Colonic mucosa (tissue), 4 donors: ENCODE measurements around the gene NPM3. TPM values are rescaled to one million over a fixed set of nuclear protein-coding genes. Genes with fewer than 3 reads are reported as not detected.

Experiments used
- DNase-seq: peaks from one replicate; pipeline ENCODE4 v3.0.0-alpha.2; 2020
- H3K27ac ChIP-seq: fragments of 200-600 bp; one replicate; pipeline ENCODE4 v1.8.0; 2021
- H3K27me3 ChIP-seq: fragments of 200-600 bp; one replicate; pipeline ENCODE4 v1.8.0; 2021
- H3K36me3 ChIP-seq: fragments of 200-600 bp; one replicate; pipeline ENCODE4 v1.8.0; 2021
- H3K4me1 ChIP-seq: fragments of 200-600 bp; one replicate; pipeline ENCODE4 v1.8.0; 2021; ENCODE audit warnings: mild to moderate bottlenecking
- H3K4me3 ChIP-seq: fragments of 200-600 bp; one replicate; pipeline ENCODE4 v1.8.0; 2021
- H3K9ac ChIP-seq, 2 donors: one replicate each; pipeline ENCODE4 v1.7.0; 2013; ENCODE audit warnings: control low read depth in 2 of 2, low read depth in 2 of 2, low read length in 2 of 2
- H3K9me3 ChIP-seq: fragments of 200-600 bp; one replicate; pipeline ENCODE4 v1.8.0; 2021
- CTCF ChIP-seq: fragments of 200-600 bp; IDR thresholded peaks from one replicate; pipeline ENCODE4 v1.8.0; 2022; ENCODE audit warnings: antibody characterized with exemption, mild to moderate bottlenecking
- intact Hi-C: fragments of 100-400 bp; cut with DNase I; formaldehyde crosslinking; loops from one replicate; pipeline ENCODE4 v1.14.1; 2022
- total RNA-seq, 2 donors: library from RNA; stranded (reverse); fragmentation: NEBNext Ultra II Directional in 1 of 2; extraction: Animal tissue kit (Norgen Biotek cat#: 25700) in 1 of 2; gene quantifications; one replicate each; pipeline ENCODE4 v1.2.1, GENCODE V29; 2021
- donor health status: healthy.
- donor health status: DM: no; HTN: no; CAD: no.
- donor health status: DM: no; HTN: no; CAD: no.

Gene NPM3
- total RNA-seq, 2 donors from 2014 or later = 14.6 to 73.6 TPM

GRCh38 chr10:101824736-101825135 lies 41.5 kb upstream of the NPM3 start:
- no peak overlapping the region for H3K27ac ChIP-seq
- no peaks in the 10 kb centered on the region for H3K36me3 ChIP-seq
- no peaks in the 10 kb centered on the region for H3K4me1 ChIP-seq
- no peaks in the 10 kb centered on the region for H3K27me3 ChIP-seq
- intact Hi-C loops = no loop called here
- H3K9me3 ChIP-seq = no peaks in the 10 kb centered on the region
- H3K4me3 ChIP-seq = no peak overlapping the region
- no peak overlapping the region for H3K9ac ChIP-seq
- DNase-seq = no peak
- no peak for TF ChIP-seq CTCF

GRCh38 chr10:101818872-101819633 lies 35.8 kb upstream of the NPM3 start:
- peak overlapping the region; percentile 58 to 90 for H3K9ac ChIP-seq
- peak overlapping the region; percentile 98 for H3K27ac ChIP-seq
- H3K9me3 ChIP-seq = no peaks in the 10 kb centered on the region
- no peak for TF ChIP-seq CTCF
- no peaks in the 10 kb centered on the region for H3K27me3 ChIP-seq
- intact Hi-C loops = no loop called here
- H3K36me3 ChIP-seq = no peaks in the 10 kb centered on the region
- peak; percentile 53 for DNase-seq
- H3K4me1 ChIP-seq = peaks cover 7% of the 10 kb centered on the region
- H3K4me3 ChIP-seq = peak overlapping the region; percentile 31

GRCh38 chr10:101818119-101818871 lies 35.0 kb upstream of the NPM3 start, which contains the start of gene OGA:
TSS of gene OGA (minus strand) at chr10:101818444. CDS start at chr10:101818022, 422 bp downstream.
- Histone ChIP-seq H3K4me1 (peaks cover 7% of the 10 kb centered on the region), H3K27me3 (no peaks in the 10 kb centered on the region), H3K27ac (peak within 1 kb of the TSS; percentile 98), H3K9me3 (no peaks in the 10 kb centered on the region), H3K36me3 (no peaks in the 10 kb centered on the region), H3K9ac (peak within 1 kb of the TSS; percentile 88 to 99), H3K4me3 (peak within 1 kb of the TSS; percentile 98)
- peak; percentile 99 for DNase-seq
- no peak for TF ChIP-seq CTCF
- intact Hi-C loops = no loop called here

- H3K9ac ChIP-seq = peak overlapping the region; percentile 88 to 99
- no peaks in the 10 kb centered on the region for H3K36me3 ChIP-seq
- DNase-seq = peak; percentile 95
- peak overlapping the region; percentile 98 for H3K4me3 ChIP-seq
- no peak for TF ChIP-seq CTCF
- peaks cover 7% of the 10 kb centered on the region for H3K4me1 ChIP-seq
- H3K27me3 ChIP-seq = no peaks in the 10 kb centered on the region
- intact Hi-C loops = no loop called here
- H3K9me3 ChIP-seq = no peaks in the 10 kb centered on the region
- H3K27ac ChIP-seq = peak overlapping the region; percentile 98
Measured at GRCh38 chr10:101817337-101818118, 34.3 kb upstream of the NPM3 start.

- intact Hi-C loops = no loop called here
- TF ChIP-seq CTCF = no peak
- peak overlapping the region; percentile 98 for H3K27ac ChIP-seq
- peak overlapping the region; percentile 88 to 99 for H3K9ac ChIP-seq
- no peaks in the 10 kb centered on the region for H3K27me3 ChIP-seq
- no peaks in the 10 kb centered on the region for H3K36me3 ChIP-seq
- H3K4me3 ChIP-seq = peak overlapping the region; percentile 98
- H3K9me3 ChIP-seq = no peaks in the 10 kb centered on the region
- no peak for DNase-seq
- peaks cover 7% of the 10 kb centered on the region for H3K4me1 ChIP-seq
Measured at GRCh38 chr10:101816913-101817336, 33.7 kb upstream of the NPM3 start.
